Measurements from ENCODE around the gene STK32B.

STK32B gene

GRCh38 chr4:5373327-5373726, 322.0 kb downstream of the STK32B start:
- H3K27ac ChIP-seq = no peak overlapping the region
- TF ChIP-seq CTCF (conservative IDR thresholded peaks at IDR 0.05) = no peak

GRCh38 chr4:5374592-5374991, 323.3 kb downstream of the STK32B start:
- H3K27ac ChIP-seq = no peak overlapping the region

GRCh38 chr4:5374994-5375393, 323.7 kb downstream of the STK32B start:
- H3K27ac ChIP-seq = no peak overlapping the region
- no peak for TF ChIP-seq CTCF (conservative IDR thresholded peaks at IDR 0.05)

More at GRCh38 chr4:5374592-5374991, 323.3 kb downstream of the STK32B start:
- TF ChIP-seq CTCF (conservative IDR thresholded peaks at IDR 0.05) = no peak

GRCh38 chr4:5376015-5376414, 324.7 kb downstream of the STK32B start:
- no peak for TF ChIP-seq CTCF (conservative IDR thresholded peaks at IDR 0.05)
- H3K27ac ChIP-seq = no peak overlapping the region

GRCh38 chr4:5378002-5378401, 326.7 kb downstream of the STK32B start:
- no peak overlapping the region for H3K27ac ChIP-seq
- peak; percentile 63 for TF ChIP-seq CTCF (conservative IDR thresholded peaks at IDR 0.05)

- no peak for TF ChIP-seq CTCF (conservative IDR thresholded peaks at IDR 0.05)
- no peak overlapping the region for H3K27ac ChIP-seq
Observed at GRCh38 chr4:5379895-5380294, 328.6 kb downstream of the STK32B start.

- no peak overlapping the region for H3K27ac ChIP-seq
- TF ChIP-seq CTCF (conservative IDR thresholded peaks at IDR 0.05) = no peak
Observed at GRCh38 chr4:5381961-5382441, 330.7 kb downstream of the STK32B start.
